ENCODE results near the gene PPP1R37. TPM values are rescaled to one million over a fixed set of nuclear protein-coding genes. Genes with fewer than 3 reads are reported as not detected.

The PPP1R37 gene
- total and polyA plus RNA-seq, 4 donors, result 7.1 to 22.7 (median 14.4) TPM

DNA sequence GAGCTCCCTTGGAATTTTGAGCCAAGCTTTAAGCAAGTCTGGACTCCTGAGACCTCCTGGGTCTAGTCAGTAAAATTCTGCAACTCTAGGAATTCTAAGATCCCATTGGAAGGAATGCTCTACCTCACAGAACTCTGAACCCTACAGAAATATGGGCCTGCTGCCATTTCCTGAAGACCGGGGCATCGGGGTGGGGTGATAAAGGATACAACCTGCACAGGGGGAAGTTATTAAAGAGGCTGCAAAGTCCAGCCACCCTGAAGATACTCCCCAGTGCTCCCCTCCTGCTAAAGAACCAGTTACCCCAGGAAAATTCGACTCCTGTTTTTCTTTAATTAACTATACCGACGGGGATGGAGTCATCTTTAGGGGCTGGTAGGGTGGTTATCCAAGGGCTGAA, 2.4 kb upstream of the PPP1R37 start:
- Histone ChIP-seq H3K36me3 (ENCODE audit: control insufficient read depth in 1 of 2, insufficient read depth in 2 of 2, low read length in 1 of 2) (no peaks in the 10 kb centered on the region), H3K27me3 (ENCODE audit: control insufficient read depth in 1 of 2, insufficient read depth in 2 of 2, low read length in 1 of 2) (no peaks in the 10 kb centered on the region), H3K9me3 (ENCODE audit: control insufficient read depth, low read length) (no peaks in the 10 kb centered on the region), H3K27ac (ENCODE audit: low read depth in 1 of 2, low read length in 2 of 2) (no peak overlapping the region), H3K4me3 (ENCODE audit: low read length in 2 of 2) (no peak overlapping the region), H3K4me1 (ENCODE audit: control insufficient read depth in 1 of 2, insufficient read depth in 2 of 2, low read length in 2 of 2) (peaks cover 0 to 2% of the 10 kb centered on the region in 2 donors)
- intact Hi-C loops (cut with DNase I), result loop anchor here in 1 of 2 donors (5.0 kb wide), 1 partner anchor 87 kb away; the partner anchor contains the start of genes BLOC1S3 and TRAPPC6A
- no peak for DNase-seq
- WGBS, 2 donors, result 34 to 42% methylated on average over 5 of the region's 5 CpGs
- ATAC-seq (ENCODE audit: low FRiP score), result no peak

- H3K27ac ChIP-seq (ENCODE audit: low read depth in 1 of 2, low read length in 2 of 2), result peak overlapping the region in 1 of 2 donors; percentile 66
- 1 to 2% methylated on average over 64 of the region's 64 CpGs for WGBS, 2 donors
- H3K36me3 ChIP-seq (ENCODE audit: control insufficient read depth in 1 of 2, insufficient read depth in 2 of 2, low read length in 1 of 2), result no peaks in the 10 kb centered on the region
- H3K27me3 ChIP-seq (ENCODE audit: control insufficient read depth in 1 of 2, insufficient read depth in 2 of 2, low read length in 1 of 2), result no peaks in the 10 kb centered on the region
- ATAC-seq (ENCODE audit: low FRiP score) (peak; percentile 98), DNase-seq (peak; percentile 99 to 100)
- H3K4me1 ChIP-seq (ENCODE audit: control insufficient read depth in 1 of 2, insufficient read depth in 2 of 2, low read length in 2 of 2), result peaks cover 0 to 2% of the 10 kb centered on the region in 2 donors
- no peaks in the 10 kb centered on the region for H3K9me3 ChIP-seq (ENCODE audit: control insufficient read depth, low read length)
- peak overlapping the region; percentile 35 to 65 for H3K4me3 ChIP-seq (ENCODE audit: low read length in 2 of 2)
- intact Hi-C loops (cut with DNase I), result loop anchor here in 1 of 2 donors (5.0 kb wide), 1 partner anchor 86 kb away; the partner anchor contains the start of genes BLOC1S3 and TRAPPC6A
Measured at GRCh38 chr19:45091031-45091923, 1.7 kb upstream of the PPP1R37 start.

GRCh38 chr19:45094137-45094536, 1.2 kb downstream of the PPP1R37 start:
- Histone ChIP-seq H3K36me3 (ENCODE audit: control insufficient read depth in 1 of 2, insufficient read depth in 2 of 2, low read length in 1 of 2) (no peaks in the 10 kb centered on the region), H3K4me1 (ENCODE audit: control insufficient read depth in 1 of 2, insufficient read depth in 2 of 2, low read length in 2 of 2) (peaks cover 0 to 2% of the 10 kb centered on the region in 2 donors), H3K27ac (ENCODE audit: low read depth in 1 of 2, low read length in 2 of 2) (no peak overlapping the region), H3K27me3 (ENCODE audit: control insufficient read depth in 1 of 2, insufficient read depth in 2 of 2, low read length in 1 of 2) (no peaks in the 10 kb centered on the region), H3K9me3 (ENCODE audit: control insufficient read depth, low read length) (no peaks in the 10 kb centered on the region), H3K4me3 (ENCODE audit: low read length in 2 of 2) (no peak overlapping the region)
- intact Hi-C loops (cut with DNase I), result loop anchor here in 1 of 2 donors (5.0 kb wide), 1 partner anchor 83 kb away; the partner anchor contains the start of genes BLOC1S3 and TRAPPC6A
- ATAC-seq (ENCODE audit: low FRiP score) (no peak), DNase-seq (no peak)
- 77 to 82% methylated on average over 9 of the region's 9 CpGs for WGBS, 2 donors

DNA sequence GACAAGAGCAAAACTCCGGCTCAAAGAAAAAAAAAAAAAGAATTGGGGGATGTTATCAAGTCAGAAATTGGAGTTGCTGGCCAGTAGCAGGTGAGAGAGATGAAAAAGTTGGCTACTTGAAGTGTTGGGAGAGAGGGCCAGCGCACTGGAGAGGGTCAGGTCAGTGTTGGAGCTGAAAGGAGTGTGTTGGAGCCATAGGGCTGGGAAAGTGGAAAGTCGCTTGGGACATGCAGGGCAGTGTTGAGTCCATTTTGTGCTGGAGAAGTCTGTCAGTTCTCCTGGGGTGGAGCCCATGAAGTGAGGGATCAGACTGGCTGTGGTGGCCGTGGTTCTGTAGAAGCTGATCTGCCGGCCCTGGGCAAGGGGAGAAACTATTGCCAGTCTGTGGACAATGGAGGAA, 1.7 kb downstream of the PPP1R37 start:
- Histone ChIP-seq H3K27me3 (ENCODE audit: control insufficient read depth in 1 of 2, insufficient read depth in 2 of 2, low read length in 1 of 2) (no peaks in the 10 kb centered on the region), H3K9me3 (ENCODE audit: control insufficient read depth, low read length) (no peaks in the 10 kb centered on the region), H3K27ac (ENCODE audit: low read depth in 1 of 2, low read length in 2 of 2) (no peak overlapping the region), H3K36me3 (ENCODE audit: control insufficient read depth in 1 of 2, insufficient read depth in 2 of 2, low read length in 1 of 2) (no peaks in the 10 kb centered on the region), H3K4me1 (ENCODE audit: control insufficient read depth in 1 of 2, insufficient read depth in 2 of 2, low read length in 2 of 2) (peaks cover 0 to 2% of the 10 kb centered on the region in 2 donors), H3K4me3 (ENCODE audit: low read length in 2 of 2) (no peak overlapping the region)
- no peak for DNase-seq
- intact Hi-C loops (cut with DNase I), result loop anchor here in 1 of 2 donors (5.0 kb wide), 1 partner anchor 83 kb away; the partner anchor contains the start of genes BLOC1S3 and TRAPPC6A
- 81% methylated on average over 5 of the region's 5 CpGs for WGBS, 2 donors
- no peak for ATAC-seq (ENCODE audit: low FRiP score)

DNA sequence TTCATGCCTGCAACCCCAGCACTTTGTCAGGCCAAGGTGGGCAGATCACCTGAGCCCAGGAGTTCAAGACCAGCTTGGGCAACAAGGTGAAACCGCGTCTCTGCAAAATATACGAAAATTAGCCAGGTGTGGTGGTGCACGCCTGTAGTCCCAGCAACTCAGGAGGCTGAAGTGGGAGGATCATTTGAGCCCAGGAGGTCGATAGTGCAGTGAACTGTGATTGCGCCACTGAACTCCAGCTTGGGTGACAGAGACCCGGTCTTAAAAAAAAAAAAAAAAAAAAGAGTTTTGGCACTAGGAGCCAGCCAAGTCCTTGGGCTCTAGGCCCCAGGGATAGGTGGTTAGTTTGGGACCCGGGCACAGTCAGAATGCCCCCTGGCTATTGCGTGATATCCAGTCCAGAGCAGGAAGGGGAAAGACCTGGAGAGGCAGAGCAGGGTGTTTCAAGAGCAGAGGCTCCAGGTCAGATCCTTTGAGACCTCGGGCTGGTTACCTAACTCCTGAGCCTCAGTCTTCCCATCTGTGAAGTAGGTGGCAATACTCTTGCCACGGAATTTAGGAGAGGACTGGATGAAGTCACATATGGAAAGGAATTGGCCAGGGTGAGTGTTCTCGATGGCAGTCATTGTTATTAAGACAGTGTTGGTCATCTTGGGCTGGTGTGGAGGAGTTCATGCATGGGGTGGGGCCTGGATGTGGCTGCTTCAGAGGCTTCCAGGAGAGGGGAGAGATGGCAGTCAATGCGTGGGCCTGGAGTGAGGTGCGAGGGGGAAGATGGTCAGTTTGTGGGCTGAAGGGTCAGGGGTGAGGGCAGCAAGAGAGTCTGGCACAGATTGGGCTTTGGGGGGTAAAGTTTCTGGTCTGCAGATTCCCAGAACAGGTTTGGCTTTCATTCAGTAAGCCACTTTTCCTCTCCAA, 2.8 kb downstream of the PPP1R37 start:
- Histone ChIP-seq H3K36me3 (ENCODE audit: control insufficient read depth in 1 of 2, insufficient read depth in 2 of 2, low read length in 1 of 2) (no peaks in the 10 kb centered on the region), H3K27ac (ENCODE audit: low read depth in 1 of 2, low read length in 2 of 2) (no peak overlapping the region), H3K4me3 (ENCODE audit: low read length in 2 of 2) (no peak overlapping the region), H3K9me3 (ENCODE audit: control insufficient read depth, low read length) (no peaks in the 10 kb centered on the region), H3K27me3 (ENCODE audit: control insufficient read depth in 1 of 2, insufficient read depth in 2 of 2, low read length in 1 of 2) (no peaks in the 10 kb centered on the region), H3K4me1 (ENCODE audit: control insufficient read depth in 1 of 2, insufficient read depth in 2 of 2, low read length in 2 of 2) (peaks cover 0 to 2% of the 10 kb centered on the region in 2 donors)
- ATAC-seq (ENCODE audit: low FRiP score) (no peak), DNase-seq (no peak)
- WGBS, 2 donors, result 90 to 91% methylated on average over 14 of the region's 14 CpGs
- intact Hi-C loops (cut with DNase I), result no loop called here

- intact Hi-C loops (cut with DNase I), result no loop called here
- Histone ChIP-seq H3K27ac (ENCODE audit: low read depth in 1 of 2, low read length in 2 of 2) (no peak overlapping the region), H3K4me1 (ENCODE audit: control insufficient read depth in 1 of 2, insufficient read depth in 2 of 2, low read length in 2 of 2) (peaks cover 0 to 2% of the 10 kb centered on the region in 2 donors), H3K9me3 (ENCODE audit: control insufficient read depth, low read length) (no peaks in the 10 kb centered on the region), H3K4me3 (ENCODE audit: low read length in 2 of 2) (no peak overlapping the region), H3K27me3 (ENCODE audit: control insufficient read depth in 1 of 2, insufficient read depth in 2 of 2, low read length in 1 of 2) (no peaks in the 10 kb centered on the region), H3K36me3 (ENCODE audit: control insufficient read depth in 1 of 2, insufficient read depth in 2 of 2, low read length in 1 of 2) (no peaks in the 10 kb centered on the region)
- no peak for DNase-seq
- ATAC-seq (ENCODE audit: low FRiP score), result no peak
- 82 to 84% methylated on average over 7 of the region's 7 CpGs for WGBS, 2 donors
Measured at GRCh38 chr19:45096700-45097099, 3.7 kb downstream of the PPP1R37 start.

GRCh38 chr19:45097450-45097775, 4.4 kb downstream of the PPP1R37 start:
- H3K27ac ChIP-seq (ENCODE audit: low read depth in 1 of 2, low read length in 2 of 2), result no peak overlapping the region
- H3K4me3 ChIP-seq (ENCODE audit: low read length in 2 of 2), result no peak overlapping the region
- intact Hi-C loops (cut with DNase I), result no loop called here
- no peaks in the 10 kb centered on the region for H3K27me3 ChIP-seq (ENCODE audit: control insufficient read depth in 1 of 2, insufficient read depth in 2 of 2, low read length in 1 of 2)
- no peak for ATAC-seq (ENCODE audit: low FRiP score)
- H3K4me1 ChIP-seq (ENCODE audit: control insufficient read depth in 1 of 2, insufficient read depth in 2 of 2, low read length in 2 of 2), result peaks cover 0 to 2% of the 10 kb centered on the region in 2 donors
- DNase-seq, result no peak
- no peaks in the 10 kb centered on the region for H3K36me3 ChIP-seq (ENCODE audit: control insufficient read depth in 1 of 2, insufficient read depth in 2 of 2, low read length in 1 of 2)
- H3K9me3 ChIP-seq (ENCODE audit: control insufficient read depth, low read length), result no peaks in the 10 kb centered on the region
- 71 to 82% methylated on average over 7 of the region's 7 CpGs for WGBS, 2 donors

GRCh38 chr19:45097776-45098520, 5.0 kb downstream of the PPP1R37 start:
- 67 to 68% methylated on average over 16 of the region's 16 CpGs for WGBS, 2 donors
- Histone ChIP-seq H3K27me3 (ENCODE audit: control insufficient read depth in 1 of 2, insufficient read depth in 2 of 2, low read length in 1 of 2) (no peaks in the 10 kb centered on the region), H3K36me3 (ENCODE audit: control insufficient read depth in 1 of 2, insufficient read depth in 2 of 2, low read length in 1 of 2) (no peaks in the 10 kb centered on the region), H3K27ac (ENCODE audit: low read depth in 1 of 2, low read length in 2 of 2) (no peak overlapping the region), H3K9me3 (ENCODE audit: control insufficient read depth, low read length) (no peaks in the 10 kb centered on the region), H3K4me1 (ENCODE audit: control insufficient read depth in 1 of 2, insufficient read depth in 2 of 2, low read length in 2 of 2) (peaks cover 0 to 2% of the 10 kb centered on the region in 2 donors), H3K4me3 (ENCODE audit: low read length in 2 of 2) (no peak overlapping the region)
- ATAC-seq (ENCODE audit: low FRiP score) (peak; percentile 20), DNase-seq (peak in 1 of 2 donors; percentile 77)
- intact Hi-C loops (cut with DNase I), result no loop called here
